Middle frontal gyrus (tissue), 1 donor: ENCODE results near the gene MCF2L2.

Experiments used
- DNase-seq: peaks from one replicate; pipeline ENCODE4 v3.0.0-alpha.2; 2015; ENCODE audit warnings: low spot score; ENCODE audit errors: extremely low spot score

MCF2L2 gene

DNA sequence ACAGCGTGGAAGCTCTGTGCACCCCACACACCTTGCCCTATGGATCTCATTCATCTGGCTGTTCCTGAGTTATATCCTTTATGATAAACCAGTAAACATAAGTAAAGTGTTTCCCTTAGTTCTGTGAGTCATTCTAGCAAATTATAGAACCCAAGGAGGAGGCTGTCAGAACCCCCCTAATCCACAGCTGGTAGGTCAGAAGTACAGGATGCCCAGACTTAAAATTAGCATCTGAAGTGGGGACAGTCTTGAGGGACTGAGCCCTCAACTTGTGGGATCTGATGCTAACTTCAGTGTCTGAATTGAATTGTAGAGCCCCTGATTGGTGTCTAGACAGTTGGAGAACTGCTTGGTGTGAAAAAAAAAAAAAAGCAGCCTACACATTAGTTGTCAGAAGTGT is 100.3 kb downstream of the MCF2L2 start:
- DNase-seq = no peak

DNA sequence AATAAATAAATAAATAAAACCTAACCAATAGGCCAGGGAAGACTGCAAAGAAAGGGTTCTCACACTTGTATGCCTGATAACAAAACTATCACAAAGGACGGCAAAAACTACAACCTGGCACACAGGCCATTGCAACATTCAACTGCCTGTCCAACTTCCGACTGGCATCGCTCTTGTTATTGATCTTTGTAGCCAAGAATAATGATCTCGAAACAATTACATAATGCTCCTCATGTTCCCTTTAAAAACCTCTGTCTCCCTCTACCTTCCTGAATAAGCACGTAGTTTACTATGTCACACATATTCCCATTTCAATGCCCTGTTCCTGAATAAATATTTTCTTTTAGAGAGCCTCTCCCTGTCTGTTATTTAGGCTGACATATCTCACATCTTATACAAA is 101.1 kb downstream of the MCF2L2 start:
- DNase-seq = no peak

DNA sequence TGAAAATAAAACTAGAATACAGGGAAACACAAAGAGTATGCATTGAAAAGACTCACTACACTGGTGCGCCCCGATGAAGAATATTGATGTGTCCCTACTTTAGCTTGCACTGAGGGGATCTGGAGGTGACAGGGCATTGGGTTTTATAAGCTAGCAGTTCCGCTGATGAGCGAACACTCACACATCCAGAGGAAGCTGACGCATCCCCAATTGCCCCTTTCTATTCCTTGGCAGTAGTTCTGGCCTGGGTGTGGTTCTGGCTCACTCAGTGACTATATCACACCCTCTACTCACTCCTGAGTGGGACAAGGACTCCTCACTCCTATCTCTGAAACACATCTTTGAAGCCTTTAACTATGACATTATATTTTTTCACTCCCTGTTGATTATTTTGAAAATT is 104.3 kb downstream of the MCF2L2 start:
- DNase-seq = no peak

DNA sequence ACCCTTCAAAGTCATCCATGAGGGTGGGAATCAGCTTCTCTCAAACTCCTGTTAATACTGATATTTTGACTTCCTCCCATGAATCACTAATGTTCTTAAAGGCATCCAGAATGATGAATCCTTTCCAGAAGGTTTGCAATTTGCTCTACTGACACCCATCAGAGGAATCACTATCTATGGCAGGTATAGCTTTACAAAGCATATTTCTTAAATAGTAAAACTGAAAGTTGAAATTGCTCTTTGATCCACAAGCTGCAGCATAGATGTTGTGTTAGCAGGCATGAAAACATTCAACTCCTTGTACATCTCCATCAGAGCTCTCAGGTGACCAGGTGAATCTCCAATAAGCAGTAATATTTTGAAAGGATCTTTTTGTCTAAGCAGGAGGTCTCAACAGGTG is 109.0 kb downstream of the MCF2L2 start:
- no peak for DNase-seq

DNA sequence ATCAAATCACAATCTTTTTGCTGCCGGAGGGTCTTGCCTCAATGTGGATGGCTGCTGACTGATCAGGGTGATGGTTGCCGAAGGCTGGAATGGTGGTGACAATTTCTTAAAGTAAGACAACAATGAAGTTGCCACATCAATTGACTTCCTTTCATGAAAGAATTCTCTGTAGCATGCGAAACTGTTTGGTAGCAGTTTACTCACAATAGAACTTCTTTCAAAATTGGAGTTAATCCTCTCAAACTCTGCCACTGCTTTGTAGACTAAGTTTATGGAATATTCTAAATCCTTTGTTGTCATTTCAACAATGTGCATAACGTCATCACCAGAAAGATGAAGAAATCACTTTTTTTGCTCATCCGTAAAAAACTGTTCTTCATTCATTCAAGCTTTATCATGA is 109.5 kb downstream of the MCF2L2 start:
- DNase-seq = no peak

DNA sequence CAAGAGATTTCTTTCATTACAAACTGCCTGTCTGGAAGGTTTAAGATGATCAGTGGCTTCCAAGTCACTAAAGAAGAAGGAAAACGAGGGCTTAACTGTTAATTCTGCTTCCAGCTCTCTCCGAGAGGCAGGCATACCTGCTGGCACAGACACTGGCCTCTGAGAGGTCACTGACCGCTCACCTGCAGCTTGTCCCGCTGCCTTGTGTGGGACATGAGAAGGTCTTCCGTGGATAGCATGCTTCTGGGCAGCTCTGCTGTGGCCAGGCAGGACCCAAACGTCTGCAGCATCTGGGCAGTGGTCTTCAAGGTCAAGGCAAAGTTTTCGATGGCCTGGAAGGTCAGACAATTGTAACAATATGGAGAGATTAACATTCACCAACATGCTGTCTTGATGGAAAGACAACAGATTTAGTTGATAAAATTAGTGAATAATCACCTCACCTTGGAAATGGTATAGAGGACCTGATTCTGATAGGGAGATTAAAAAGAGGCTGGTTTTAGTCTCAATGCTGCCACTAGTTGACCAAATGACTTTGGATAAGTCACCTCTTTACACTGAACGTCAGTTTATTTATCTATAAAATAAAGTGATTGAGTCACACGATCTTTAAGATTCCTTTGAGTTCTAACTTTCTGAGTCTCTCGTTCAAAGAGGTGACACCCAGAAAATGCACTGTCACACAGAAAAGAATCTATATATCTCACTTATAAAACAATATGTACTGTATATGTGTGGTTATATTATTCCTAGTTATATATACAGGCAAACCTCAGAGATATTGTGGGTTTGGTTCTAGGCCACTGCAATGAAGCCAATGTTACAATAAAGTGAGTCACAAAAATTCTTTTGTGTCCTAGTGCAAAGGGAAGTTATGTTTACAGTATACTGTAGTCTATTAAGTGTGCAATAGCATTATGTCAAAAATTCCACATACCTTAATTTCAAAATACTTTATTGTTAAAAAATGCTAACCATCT is 110.2 kb downstream of the MCF2L2 start:
- DNase-seq = no peak

DNA sequence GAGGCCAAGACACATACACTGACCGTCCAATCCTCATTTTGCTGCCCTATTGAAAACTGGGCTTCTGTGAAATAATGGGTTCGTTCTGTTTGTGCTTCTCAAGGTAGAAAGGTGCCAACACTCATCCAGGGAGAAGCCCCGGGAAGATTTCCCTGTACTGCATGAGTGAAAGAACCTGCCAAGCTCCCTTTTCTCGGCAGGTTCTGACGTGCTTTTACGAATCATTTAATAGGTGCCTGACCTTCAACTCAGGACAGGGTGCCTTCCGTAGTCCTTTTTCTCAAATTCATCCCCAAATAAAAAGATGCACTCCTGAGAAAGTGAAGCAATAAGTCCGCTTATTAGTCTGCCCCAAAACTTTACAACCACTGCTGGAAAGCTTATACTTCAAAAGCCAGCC is 111.1 kb downstream of the MCF2L2 start:
- no peak for DNase-seq

DNA sequence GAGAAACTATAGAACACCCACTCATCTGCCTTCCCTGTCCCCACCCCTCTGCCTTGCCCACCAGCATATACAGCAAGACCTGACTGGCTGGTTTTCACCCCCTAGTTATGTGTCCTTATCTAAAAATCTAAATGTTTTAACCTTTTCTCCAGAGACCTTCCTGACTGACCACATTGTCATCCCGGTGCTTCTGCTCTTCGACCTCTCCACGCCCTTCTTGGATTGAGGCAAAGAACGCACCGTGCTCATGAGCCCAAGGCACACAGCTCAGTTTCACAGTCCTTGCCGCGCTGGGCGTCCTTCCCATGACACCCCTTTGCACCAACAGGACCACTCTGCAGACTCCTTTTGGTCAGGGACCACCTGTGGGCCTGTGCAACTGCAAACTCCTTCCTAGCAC is 112.7 kb downstream of the MCF2L2 start:
- no peak for DNase-seq

DNA sequence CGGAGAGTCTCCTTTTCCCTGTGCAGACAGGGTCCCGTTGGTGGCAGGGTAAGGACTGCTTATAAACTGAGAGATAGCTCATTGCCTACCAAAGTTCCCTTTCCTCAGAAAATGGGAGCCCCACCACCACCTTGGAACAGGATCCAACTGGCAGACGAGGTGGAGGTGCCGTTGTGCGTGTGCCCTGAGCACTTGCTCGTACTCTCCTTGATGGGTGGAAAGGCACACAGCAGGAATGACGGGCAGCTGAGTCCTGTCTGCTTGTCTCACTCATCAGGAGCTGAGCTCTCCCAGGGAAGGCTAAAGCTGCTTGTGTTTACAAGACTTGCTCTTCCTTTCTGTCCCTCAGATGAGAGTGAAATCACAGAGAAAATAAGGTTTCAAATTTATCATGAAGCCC is 114.7 kb downstream of the MCF2L2 start:
- no peak for DNase-seq

DNA sequence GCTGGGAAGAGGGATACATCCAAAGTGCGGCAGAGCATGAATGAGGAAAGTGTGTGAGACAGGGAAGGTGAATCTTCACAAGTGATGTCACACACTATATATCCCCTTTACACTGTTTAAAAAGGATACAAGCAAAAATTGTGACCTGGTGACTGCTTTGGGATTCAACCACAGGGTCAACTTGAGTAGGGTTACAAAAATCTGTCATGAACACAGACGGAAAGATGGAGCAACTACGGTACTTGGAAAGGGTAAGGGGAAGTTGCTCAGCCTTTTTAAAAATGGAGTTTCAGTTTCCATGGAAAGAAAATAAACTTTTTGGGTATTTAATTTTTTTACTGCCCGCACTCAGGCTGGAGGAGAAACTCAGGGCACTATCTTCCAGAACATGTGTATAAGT is 115.1 kb downstream of the MCF2L2 start:
- no peak for DNase-seq

DNA sequence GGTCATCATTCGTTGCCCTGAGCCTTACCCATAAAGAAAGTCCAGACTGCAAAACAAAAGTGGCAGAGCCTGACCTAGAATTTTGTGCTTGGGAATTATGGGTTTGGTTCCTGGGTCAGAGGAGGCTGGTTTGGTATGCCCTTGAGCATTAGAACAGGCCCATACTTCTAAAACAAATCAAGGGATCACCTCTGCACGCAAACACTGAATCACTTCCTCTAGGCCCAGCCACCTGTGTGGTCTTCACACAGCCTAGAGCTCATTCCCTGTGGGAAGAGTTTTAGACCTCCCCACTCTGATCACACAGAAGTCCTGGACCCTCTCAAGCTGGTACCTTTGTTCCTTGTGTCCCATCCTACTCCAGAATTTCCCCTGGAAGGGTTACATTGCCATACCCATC is 116.0 kb downstream of the MCF2L2 start:
- DNase-seq = no peak

DNA sequence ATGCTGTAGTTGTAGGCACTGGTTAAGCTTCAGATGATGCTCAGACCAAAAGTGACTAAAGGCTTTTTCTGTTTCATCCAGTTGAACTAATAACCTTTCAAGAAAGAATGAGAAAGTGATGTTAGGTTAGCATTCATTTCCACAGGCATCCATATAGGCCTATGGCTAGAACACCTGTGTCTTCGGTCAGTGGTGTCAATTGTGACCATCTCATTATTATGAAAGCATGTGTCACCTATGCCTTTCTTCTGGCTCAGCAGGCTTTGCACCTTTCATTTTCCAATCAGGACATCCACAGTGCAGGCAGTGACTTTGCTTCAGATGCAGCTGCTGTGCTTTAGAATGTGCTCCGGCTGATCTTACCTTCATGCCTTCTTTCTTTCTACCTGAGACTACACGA is 117.5 kb downstream of the MCF2L2 start:
- DNase-seq = no peak

DNA sequence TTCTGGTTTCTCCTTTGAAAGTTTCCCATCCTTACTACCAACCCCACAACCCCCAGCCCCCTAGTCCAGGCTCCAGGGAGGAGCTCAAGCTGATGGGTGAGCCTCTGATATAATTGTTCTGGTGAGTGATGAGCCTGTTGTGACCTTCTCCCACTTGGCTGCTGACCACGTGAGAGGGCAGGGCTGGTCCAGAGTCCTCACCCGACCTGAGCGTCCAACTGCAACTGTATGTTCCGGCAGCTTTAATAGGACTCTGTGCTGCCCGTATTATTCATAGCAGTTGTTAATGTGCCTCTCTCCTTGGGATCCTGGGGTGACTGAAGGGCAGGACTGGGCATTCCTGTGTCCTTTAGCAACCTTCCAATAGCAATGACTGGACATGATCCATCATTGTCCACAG is 119.1 kb downstream of the MCF2L2 start:
- DNase-seq = no peak

DNA sequence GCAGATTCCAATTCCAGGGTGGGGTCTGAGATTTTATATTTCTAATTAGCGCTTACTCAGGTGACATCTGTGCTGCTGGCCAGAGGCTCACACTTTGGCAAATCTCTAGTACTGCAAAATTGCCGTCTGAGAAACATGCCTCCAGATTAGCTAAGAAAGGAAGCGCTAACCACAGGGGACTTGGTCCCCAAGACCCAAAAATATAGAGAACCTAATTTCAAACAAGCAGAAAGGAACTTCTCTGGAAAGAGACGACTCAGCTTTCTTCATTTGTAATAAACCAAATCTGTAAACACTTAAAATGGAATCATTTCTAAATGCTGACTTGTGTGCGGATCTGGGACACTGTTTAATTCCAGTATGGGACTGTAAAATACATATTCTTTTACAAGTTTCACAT is 119.7 kb downstream of the MCF2L2 start:
- no peak for DNase-seq

DNA sequence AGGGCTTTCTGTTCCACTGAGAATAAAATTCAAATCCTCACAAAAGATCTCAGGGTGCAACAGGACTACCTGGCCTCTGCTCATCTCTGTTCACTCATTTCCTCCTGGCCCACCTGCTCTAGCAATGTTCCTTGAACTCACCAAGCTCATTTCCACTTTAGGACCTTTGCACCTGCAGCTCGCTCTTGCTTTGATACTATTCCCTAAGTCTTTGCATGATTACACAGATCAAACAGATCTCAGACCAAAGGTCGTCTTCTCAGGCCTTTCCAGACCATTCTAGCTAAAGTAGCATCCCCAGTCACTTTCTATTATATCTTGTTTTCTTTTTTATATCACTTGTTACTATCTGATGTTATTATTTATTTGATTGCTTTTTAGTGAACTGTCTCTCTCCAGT is 120.7 kb downstream of the MCF2L2 start:
- no peak for DNase-seq

DNA sequence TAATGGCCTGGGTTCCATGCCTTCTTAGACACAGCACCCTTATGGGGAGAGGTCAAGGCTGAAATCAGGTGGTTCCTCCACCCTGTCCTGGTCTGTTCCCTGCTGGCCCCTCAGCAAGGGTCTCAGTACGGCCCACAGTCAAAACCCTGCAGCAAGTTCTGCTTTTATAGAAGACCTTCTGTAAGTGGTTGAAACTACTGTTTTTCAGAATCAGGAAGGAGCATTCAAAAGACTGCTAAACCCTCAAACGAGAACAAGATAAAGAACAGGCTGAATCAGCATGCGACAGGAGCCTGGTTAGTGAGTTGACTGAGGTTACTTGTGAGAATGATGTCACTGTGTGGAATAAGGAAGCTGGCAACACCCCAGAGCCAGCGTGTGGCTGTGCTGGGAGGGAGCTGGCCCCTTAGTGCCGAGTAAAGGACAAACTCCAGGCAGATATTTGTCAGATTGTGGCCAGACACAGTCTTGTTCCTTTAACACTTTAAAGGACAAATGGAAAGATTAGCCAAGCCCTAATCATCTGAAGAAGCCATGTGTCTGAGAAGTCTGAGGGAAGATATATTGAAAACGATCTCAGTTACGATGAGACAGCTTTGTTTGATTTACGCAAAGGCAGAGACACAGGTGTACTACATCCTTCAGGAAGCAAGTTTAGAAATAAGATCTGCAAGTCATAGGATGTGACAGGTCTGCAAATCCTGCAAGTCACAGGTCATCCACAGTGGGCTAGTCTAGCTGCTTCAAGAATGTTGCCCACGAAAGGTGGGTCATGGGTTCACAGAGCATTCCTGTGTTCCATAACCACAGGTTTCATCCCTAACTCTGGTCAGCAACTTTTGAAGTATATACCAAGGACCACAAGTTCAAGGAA is 121.4 kb downstream of the MCF2L2 start:
- DNase-seq = peak; percentile 16

DNA sequence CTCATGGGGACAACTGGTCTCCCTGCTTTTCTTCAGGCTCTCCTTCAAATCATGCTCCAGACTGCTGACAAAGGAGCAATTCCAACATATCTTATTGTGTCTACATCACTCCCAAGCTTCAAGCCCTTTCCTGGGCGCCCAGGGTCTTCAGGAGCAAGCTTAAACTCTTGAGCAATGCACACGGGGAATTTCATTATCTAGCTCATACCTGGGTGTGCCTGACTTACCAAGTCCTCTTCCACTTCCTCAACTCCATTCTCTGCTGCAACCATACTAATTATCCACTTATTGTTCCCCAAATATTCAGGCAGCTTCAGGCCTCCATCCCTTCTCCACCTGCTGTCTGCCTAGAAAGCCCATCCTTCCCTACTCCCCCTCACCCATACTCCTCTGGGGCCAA is 124.7 kb downstream of the MCF2L2 start:
- DNase-seq = no peak

DNA sequence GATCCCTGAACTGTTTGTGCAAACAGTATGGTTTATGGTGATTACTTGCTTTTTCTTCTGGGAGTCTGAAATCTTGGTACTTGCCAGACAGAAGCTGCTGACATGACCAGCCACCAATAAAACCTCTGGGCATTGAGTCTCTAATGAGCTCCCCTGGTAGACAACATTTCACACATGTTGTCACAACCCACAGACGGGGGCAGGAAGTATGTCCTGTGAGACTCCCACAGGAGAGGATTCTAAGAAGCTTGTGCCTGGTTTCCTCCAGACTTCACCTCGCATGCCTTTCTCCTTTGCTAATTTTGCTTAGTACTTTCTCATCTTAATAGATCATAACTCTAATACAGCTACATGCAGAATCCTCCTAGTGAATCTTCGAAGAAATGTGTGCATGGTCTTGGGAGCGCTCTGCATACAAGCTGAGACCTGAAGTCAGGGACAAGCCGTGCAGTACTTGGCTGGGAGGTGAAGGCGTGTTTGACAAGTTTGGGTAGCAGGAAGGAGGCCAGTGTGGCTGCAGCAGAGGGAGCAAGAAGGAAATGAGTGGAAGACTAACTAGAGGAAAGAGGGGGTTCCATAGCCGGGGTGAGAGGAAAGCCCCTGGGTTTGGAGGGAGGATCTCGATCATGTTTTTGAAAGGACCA is 126.4 kb downstream of the MCF2L2 start:
- no peak for DNase-seq

DNA sequence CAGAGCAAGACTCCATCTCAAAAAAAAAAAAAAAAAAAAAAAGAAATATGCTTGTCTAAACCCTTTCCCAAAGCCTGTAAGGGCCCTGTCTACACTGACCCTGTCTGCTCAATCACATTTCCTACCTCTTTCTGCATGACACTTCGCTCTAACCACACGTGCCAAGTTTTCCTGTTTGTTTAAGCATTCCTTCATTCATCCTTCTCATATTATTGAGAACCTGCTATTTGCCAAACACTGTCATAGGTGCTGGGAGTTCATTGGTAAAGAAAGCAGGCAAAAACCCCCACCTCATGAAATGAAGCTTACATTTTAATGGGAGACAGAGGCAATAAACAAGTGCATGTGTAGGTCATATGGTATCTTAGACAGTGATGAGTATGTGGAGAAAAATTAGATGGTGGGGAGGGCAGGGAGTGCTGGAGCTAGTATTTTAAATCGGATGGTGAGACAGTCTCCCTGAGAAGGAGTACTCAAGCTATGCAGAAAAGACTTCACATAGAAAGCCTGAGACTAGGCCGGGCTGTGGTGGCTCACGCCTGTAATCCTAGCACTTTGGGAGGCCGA is 127.3 kb downstream of the MCF2L2 start:
- DNase-seq = no peak

DNA sequence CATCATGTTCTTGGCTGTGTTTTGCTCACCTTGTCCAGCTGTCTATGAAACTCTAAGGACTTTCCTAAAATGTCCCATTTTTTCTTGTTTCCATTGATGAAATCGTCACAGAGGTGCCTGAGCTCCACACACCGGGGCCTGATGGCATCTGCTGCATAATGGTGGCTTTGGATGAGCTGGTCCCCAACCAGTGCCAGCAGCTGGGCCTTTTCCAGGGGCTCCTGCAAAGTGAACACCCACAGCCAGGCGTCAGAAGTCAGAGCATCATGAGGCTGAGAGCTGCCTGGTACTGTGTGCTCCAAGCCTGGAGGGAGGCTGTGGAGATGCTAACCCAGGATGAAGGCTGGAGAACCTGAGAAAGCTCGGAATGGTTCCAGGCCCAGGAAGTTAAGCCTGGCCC is 128.4 kb downstream of the MCF2L2 start:
- no peak for DNase-seq

DNA sequence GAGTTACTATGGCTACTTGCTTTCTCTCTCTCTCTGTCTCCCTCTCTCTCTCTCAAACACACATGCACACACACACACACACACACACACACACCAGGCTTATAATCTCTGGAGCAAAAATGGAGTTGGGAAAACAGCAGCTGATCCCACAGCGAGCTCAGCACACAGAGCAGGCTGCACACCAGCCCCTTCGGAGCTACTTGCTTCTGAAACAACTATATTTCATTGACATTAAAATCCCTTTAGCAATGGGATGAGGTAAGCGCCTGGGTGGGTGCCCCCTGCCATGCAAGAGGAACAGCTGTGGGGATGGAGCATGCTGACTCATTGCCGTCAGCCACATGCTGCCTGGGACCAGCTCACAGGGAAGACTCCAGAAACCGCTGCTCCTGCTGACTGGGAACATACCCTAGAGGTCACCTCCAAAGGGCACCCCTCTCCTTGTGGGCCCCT is 129.7 kb downstream of the MCF2L2 start:
- DNase-seq = peak; percentile 14
